Astrocyte of the cerebellum (primary cell): ENCODE results near the gene CCDC85C.

Experiments used
- DNase-seq: peaks from one replicate; pipeline ENCODE4 v3.0.0-alpha.2; 2011; ENCODE audit warnings: low read depth
- H3K4me3 ChIP-seq: 2 replicates; pipeline ENCODE4 v1.5.1; 2011; ENCODE audit warnings: mild to moderate bottlenecking, low read depth, low read length, moderate library complexity
- CTCF ChIP-seq: IDR thresholded peaks from 2 replicates; pipeline ENCODE4 v1.5.1; 2012; ENCODE audit warnings: low read length, low read depth, moderate library complexity, mild to moderate bottlenecking; ENCODE audit errors: missing control alignments
- in situ Hi-C: cut with HindIII; loops from 2 replicates; pipeline ENCODE4 v1.10.0; 2017; ENCODE audit warnings: low sequenced_read_pairs

CCDC85C gene

GRCh38 chr14:99452968-99453367 is 151.0 kb downstream of the CCDC85C start:
- DNase-seq: no peak
- TF ChIP-seq CTCF: no peak
- in situ Hi-C loops: no loop called here
- H3K4me3 ChIP-seq: no peak overlapping the region

GRCh38 chr14:99451234-99451633 is 152.8 kb downstream of the CCDC85C start:
- TF ChIP-seq CTCF: no peak
- in situ Hi-C loops: no loop called here
- DNase-seq: no peak
- H3K4me3 ChIP-seq: no peak overlapping the region

- no peak overlapping the region for H3K4me3 ChIP-seq
- no peak for DNase-seq
- in situ Hi-C loops: no loop called here
- no peak for TF ChIP-seq CTCF
These were observed 153.7 kb downstream of the CCDC85C start for GRCh38 chr14:99450266-99450665.
